K562 treated with DMSO at 1 percent for 12 hours (cell line): ENCODE data around the gene OPRL1. TPM values are rescaled to one million over a fixed set of nuclear protein-coding genes. Genes with fewer than 3 reads are reported as not detected.

Source experiments
- total RNA-seq: library from RNA; unstranded; fragments of 300-600 nt; gene quantifications from 2 replicates; pipeline ENCODE4 v1.2.3, GENCODE V29; 2022; ENCODE audit not compliant: insufficient read depth

Gene OPRL1
- 0.77 and 1.7 TPM in 2 replicates for total RNA-seq

GRCh38 chr20:64080013-64080812 lies at the start of gene OPRL1:
TSS of gene OPRL1 (plus strand) at chr20:64080082. CDS start at chr20:64092721, 12,639 bp downstream.

GRCh38 chr20:64035933-64036345 lies 43.9 kb upstream of the OPRL1 start, which contains the start of gene C20orf204:
TSS of gene C20orf204 (plus strand) at chr20:64036182. CDS start at chr20:64036324, 142 bp downstream.

GRCh38 chr20:64049060-64049877 lies 30.6 kb upstream of the OPRL1 start, which contains the start of gene SOX18:
TSS of gene SOX18 (minus strand) at chr20:64049639. CDS start at chr20:64049516, 123 bp downstream.

GRCh38 chr20:64062596-64063388 lies 17.1 kb upstream of the OPRL1 start, which contains the start of gene TCEA2:
TSS of gene TCEA2 (plus strand) at chr20:64063198. CDS start at chr20:64063313, 115 bp downstream.

GRCh38 chr20:64079273-64080012 lies 439 bp upstream of the OPRL1 start, which contains the start of gene RGS19:
TSS of gene RGS19 (minus strand) at chr20:64079518. CDS start at chr20:64076886, 2,632 bp downstream.

GRCh38 chr20:64083804-64084684 lies 4.2 kb downstream of the OPRL1 start, which contains the start of gene LKAAEAR1:
TSS of gene LKAAEAR1 (minus strand) at chr20:64084398. CDS start at chr20:64084219, 179 bp downstream.

GRCh38 chr20:64106981-64107735 lies 27.3 kb downstream of the OPRL1 start, which contains the start of gene NPBWR2:
TSS of gene NPBWR2 (minus strand) at chr20:64107565. CDS start at chr20:64106831, 734 bp downstream.

Other genes with a start within 250 kb of the OPRL1 start
- gene ZBTB46, start 248.8 kb upstream of the OPRL1 start, total RNA-seq, result 1.8 and 3.3 TPM in 2 replicates
- 6.2 and 7.0 TPM in 2 replicates for gene ABHD16B, start 218.6 kb upstream of the OPRL1 start, total RNA-seq
- 62.8 and 93.1 TPM in 2 replicates for gene TPD52L2, start 214.8 kb upstream of the OPRL1 start, total RNA-seq
- 26.3 and 48.9 TPM in 2 replicates for gene DNAJC5, start 185.0 kb upstream of the OPRL1 start, total RNA-seq
- 35.1 and 41.2 TPM in 2 replicates for gene UCKL1, start 123.7 kb upstream of the OPRL1 start, total RNA-seq
- 5.5 and 11.2 TPM in 2 replicates for gene ZNF512B, start 110.2 kb upstream of the OPRL1 start, total RNA-seq
- 3.7 and 4.3 TPM in 2 replicates for gene SAMD10, start 100.4 kb upstream of the OPRL1 start, total RNA-seq
- gene PRPF6, start 99.0 kb upstream of the OPRL1 start, total RNA-seq, result 83.2 and 90.5 TPM in 2 replicates
- gene C20orf204, start 43.9 kb upstream of the OPRL1 start, total RNA-seq, result 1.1 and 1.8 TPM in 2 replicates
- 12.2 and 16.2 TPM in 2 replicates for gene SOX18, start 30.4 kb upstream of the OPRL1 start, total RNA-seq
- gene TCEA2, start 16.9 kb upstream of the OPRL1 start, total RNA-seq, result 26.3 and 31.7 TPM in 2 replicates
- 21.7 and 24.9 TPM in 2 replicates for gene RGS19, start 564 bp upstream of the OPRL1 start, total RNA-seq
- not detected in 2 replicates for gene LKAAEAR1, start 4.3 kb downstream of the OPRL1 start, total RNA-seq
- gene NPBWR2, start 27.5 kb downstream of the OPRL1 start, total RNA-seq, result not detected in 2 replicates
- 0.10 TPM in 1 of 2 replicates, not detected in the other for gene MYT1, start 84.4 kb downstream of the OPRL1 start, total RNA-seq
- 9.2 and 32.1 TPM in 2 replicates for gene PCMTD2, start 175.7 kb downstream of the OPRL1 start, total RNA-seq